ENCODE results near the gene PPP4C.

Gene PPP4C

DNA sequence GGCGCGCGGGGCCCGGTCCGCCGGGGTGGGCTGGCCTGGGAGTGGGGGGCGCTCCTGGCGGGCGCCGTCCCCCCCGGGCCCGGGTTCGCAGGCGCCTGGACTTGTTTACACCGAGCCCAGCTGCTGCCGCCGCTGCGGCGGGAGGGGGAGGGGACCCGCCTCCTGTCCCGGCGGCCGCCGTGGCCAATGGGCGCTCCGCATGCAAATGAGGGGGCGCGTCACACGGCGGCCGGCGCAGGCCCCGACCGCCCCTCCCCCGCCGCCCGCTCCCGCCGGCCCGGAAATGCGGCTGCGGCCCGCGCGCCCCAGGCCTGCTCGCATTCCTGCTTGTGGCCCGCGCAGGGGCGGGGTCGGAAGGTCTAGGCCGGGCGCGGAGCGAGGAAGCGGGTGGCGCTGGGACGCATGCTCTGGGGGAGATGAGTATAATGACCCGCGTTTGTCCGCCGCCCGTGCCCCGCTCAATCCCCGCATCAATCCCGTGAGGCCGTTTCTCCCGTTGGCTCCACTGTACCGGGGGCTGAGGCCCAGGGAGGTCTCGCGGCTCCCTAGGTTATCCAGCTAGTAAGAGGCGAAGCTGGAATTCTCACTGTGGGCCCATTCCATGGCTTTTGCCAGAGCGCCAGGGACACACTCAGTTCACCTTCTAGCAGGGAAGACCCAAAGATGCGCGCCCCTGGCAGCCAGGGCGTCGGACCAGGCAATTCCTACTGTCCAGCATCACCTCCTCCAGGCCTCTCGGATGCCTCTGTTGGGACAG is 20.5 kb downstream of the PPP4C start, which contains the start of gene YPEL3:
Gene YPEL3 (minus strand): TSS at position 109 of the 757 bp plus-strand sequence. CDS start 731 bp downstream, outside the sequence.
- H3K27ac ChIP-seq (ENCODE audit: low read depth, low read length) = peak within 1 kb of the TSS; percentile 43; the same call in 1 of the 2 replicates
- H3K9ac ChIP-seq (ENCODE audit: low read length) = peak within 1 kb of the TSS; percentile 51
- H3K9me2 ChIP-seq (replicated peaks; ENCODE audit: insufficient read depth, low read length) = no peaks in the 10 kb centered on the region
- no peak for TF ChIP-seq EZH2phosphoT487 (conservative IDR thresholded peaks at IDR 0.05; ENCODE audit: low read length)
- TF ChIP-seq, protein P1, sequence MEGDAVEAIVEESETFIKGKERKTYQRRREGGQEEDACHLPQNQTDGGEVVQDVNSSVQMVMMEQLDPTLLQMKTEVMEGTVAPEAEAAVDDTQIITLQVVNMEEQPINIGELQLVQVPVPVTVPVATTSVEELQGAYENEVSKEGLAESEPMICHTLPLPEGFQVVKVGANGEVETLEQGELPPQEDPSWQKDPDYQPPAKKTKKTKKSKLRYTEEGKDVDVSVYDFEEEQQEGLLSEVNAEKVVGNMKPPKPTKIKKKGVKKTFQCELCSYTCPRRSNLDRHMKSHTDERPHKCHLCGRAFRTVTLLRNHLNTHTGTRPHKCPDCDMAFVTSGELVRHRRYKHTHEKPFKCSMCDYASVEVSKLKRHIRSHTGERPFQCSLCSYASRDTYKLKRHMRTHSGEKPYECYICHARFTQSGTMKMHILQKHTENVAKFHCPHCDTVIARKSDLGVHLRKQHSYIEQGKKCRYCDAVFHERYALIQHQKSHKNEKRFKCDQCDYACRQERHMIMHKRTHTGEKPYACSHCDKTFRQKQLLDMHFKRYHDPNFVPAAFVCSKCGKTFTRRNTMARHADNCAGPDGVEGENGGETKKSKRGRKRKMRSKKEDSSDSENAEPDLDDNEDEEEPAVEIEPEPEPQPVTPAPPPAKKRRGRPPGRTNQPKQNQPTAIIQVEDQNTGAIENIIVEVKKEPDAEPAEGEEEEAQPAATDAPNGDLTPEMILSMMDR (IDR thresholded peaks at IDR 0.05; ENCODE audit: insufficient read depth, low read length, poor library complexity, severe bottlenecking) = no peak
- peaks cover 3% of the 10 kb centered on the region; the same call in 1 of the 2 replicates for H3K36me3 ChIP-seq (ENCODE audit: low read length)
- H3K27me3 ChIP-seq (ENCODE audit: low read length) = no peaks in the 10 kb centered on the region
- peak within 1 kb of the TSS; percentile 41 for H3K4me3 ChIP-seq (ENCODE audit: insufficient read depth, low read length, poor library complexity, severe bottlenecking)
- peak within 1 kb of the TSS; percentile 95 for H2AFZ ChIP-seq (ENCODE audit: low read depth, low read length, severe bottlenecking)
- peaks cover 18% of the 10 kb centered on the region for H3F3A ChIP-seq (ENCODE audit: insufficient read depth)
- peaks cover 23% of the 10 kb centered on the region for H3K9me3 ChIP-seq (ENCODE audit: insufficient read depth, low read length)
- H4K20me1 ChIP-seq (ENCODE audit: low read depth, low read length) = no peaks in the 10 kb centered on the region
- H3K4me2 ChIP-seq (ENCODE audit: low read depth, low read length, poor library complexity, severe bottlenecking) = peak within 1 kb of the TSS; percentile 58
- H3K79me2 ChIP-seq (ENCODE audit: insufficient read depth, low read length) = no peaks in the 10 kb centered on the region

DNA sequence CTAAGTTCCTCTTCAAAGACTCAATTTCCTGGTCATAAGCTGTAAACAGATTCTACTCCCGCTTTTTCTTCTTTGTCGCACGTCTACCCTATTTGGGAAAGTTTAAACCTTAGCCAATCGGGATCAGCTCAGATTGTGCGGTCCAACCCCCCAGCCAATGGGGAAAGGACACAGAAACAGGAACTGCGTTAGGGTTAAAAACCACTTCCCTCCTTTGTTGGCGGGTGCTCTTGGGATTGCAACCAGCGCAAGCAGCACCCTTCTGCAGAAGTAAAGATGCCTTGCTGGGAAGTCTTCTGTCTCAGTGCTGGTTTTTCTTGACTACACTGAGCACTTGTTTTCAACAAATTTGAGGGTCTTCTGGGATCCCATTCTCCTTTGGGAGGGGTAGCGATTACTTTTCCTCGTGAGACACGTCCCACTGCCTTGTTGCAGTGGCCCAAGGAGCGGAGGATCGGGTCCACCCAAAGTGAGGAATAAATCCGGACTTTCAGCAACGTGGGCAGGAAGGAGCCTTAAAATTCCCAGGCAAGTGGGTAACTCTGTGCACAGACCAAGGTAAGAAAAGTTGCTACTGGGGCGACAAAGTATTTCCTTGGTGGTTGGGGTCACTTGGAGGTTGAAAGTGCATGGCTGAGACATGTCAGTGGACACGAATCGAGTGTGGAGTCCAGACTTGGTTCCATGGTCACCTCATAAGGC is 21.2 kb downstream of the PPP4C start:
- no peak for TF ChIP-seq EZH2phosphoT487 (conservative IDR thresholded peaks at IDR 0.05; ENCODE audit: low read length)
- TF ChIP-seq, protein P1 (IDR thresholded peaks at IDR 0.05; ENCODE audit: insufficient read depth, low read length, poor library complexity, severe bottlenecking) = no peak
- Histone ChIP-seq H3K4me2 (ENCODE audit: low read depth, low read length, poor library complexity, severe bottlenecking) (peak overlapping the region; percentile 58), H3K9me2 (replicated peaks; ENCODE audit: insufficient read depth, low read length) (no peaks in the 10 kb centered on the region), H3K9me3 (ENCODE audit: insufficient read depth, low read length) (peaks cover 23% of the 10 kb centered on the region), H3K27me3 (ENCODE audit: low read length) (no peaks in the 10 kb centered on the region), H3K27ac (ENCODE audit: low read depth, low read length) (no peak overlapping the region; the same call in 1 of the 2 replicates), H3K79me2 (ENCODE audit: insufficient read depth, low read length) (no peaks in the 10 kb centered on the region), H3K9ac (ENCODE audit: low read length) (peak overlapping the region; percentile 51; the same call in 1 of the 2 replicates), H3F3A (ENCODE audit: insufficient read depth) (peaks cover 18% of the 10 kb centered on the region), H4K20me1 (ENCODE audit: low read depth, low read length) (no peaks in the 10 kb centered on the region), H3K4me3 (ENCODE audit: insufficient read depth, low read length, poor library complexity, severe bottlenecking) (peak overlapping the region; percentile 41), H2AFZ (ENCODE audit: low read depth, low read length, severe bottlenecking) (peak overlapping the region; percentile 95), H3K36me3 (ENCODE audit: low read length) (peaks cover 3% of the 10 kb centered on the region; the same call in 1 of the 2 replicates)

DNA sequence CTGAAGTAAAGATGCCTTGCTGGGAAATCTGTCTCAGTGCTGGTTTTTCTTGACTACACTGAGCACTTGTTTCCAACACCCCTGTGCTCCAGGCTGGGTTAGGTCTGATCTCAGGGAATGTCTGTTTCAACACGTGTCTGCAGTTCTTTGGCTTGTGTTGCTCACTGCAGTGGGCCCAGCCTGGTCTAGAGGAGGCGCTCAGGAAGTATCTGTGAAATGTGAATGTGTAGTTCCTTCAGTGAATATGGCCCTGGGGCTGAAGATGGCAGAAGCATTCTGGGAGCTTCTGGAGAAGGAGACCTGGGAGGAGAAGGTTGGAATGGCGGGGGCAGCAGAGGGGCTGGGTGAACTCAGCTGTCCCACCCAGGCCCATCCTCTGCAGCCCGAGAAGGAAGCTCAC is 28.3 kb downstream of the PPP4C start:
- no peaks in the 10 kb centered on the region for H3K79me2 ChIP-seq (ENCODE audit: insufficient read depth, low read length)
- H3K9me3 ChIP-seq (ENCODE audit: insufficient read depth, low read length) = no peaks in the 10 kb centered on the region
- H3K4me3 ChIP-seq (ENCODE audit: insufficient read depth, low read length, poor library complexity, severe bottlenecking) = no peak overlapping the region
- no peaks in the 10 kb centered on the region for H4K20me1 ChIP-seq (ENCODE audit: low read depth, low read length)
- no peaks in the 10 kb centered on the region for H3K36me3 ChIP-seq (ENCODE audit: low read length)
- H3K27ac ChIP-seq (ENCODE audit: low read depth, low read length) = no peak overlapping the region
- H3K9ac ChIP-seq (ENCODE audit: low read length) = no peak overlapping the region
- H3F3A ChIP-seq (ENCODE audit: insufficient read depth) = no peaks in the 10 kb centered on the region
- H3K9me2 ChIP-seq (replicated peaks; ENCODE audit: insufficient read depth, low read length) = no peaks in the 10 kb centered on the region
- no peak overlapping the region for H2AFZ ChIP-seq (ENCODE audit: low read depth, low read length, severe bottlenecking)
- TF ChIP-seq EZH2phosphoT487 (conservative IDR thresholded peaks at IDR 0.05; ENCODE audit: low read length) = no peak
- TF ChIP-seq, protein P1 (IDR thresholded peaks at IDR 0.05; ENCODE audit: insufficient read depth, low read length, poor library complexity, severe bottlenecking) = no peak
- no peak overlapping the region for H3K4me2 ChIP-seq (ENCODE audit: low read depth, low read length, poor library complexity, severe bottlenecking)
- no peaks in the 10 kb centered on the region for H3K27me3 ChIP-seq (ENCODE audit: low read length)

All from SU-DHL-6 (cell line).